ENCODE data around the gene DHRS11. TPM values are rescaled to one million over a fixed set of nuclear protein-coding genes. Genes with fewer than 3 reads are reported as not detected.
"Not testable (repeated sequence)": the region's sequence is repeated elsewhere in the genome, so short reads cannot be mapped to it uniquely, and the experiment has no call there.

Gene DHRS11
- total and polyA plus RNA-seq, 2 experiments from 2014 or later: 21.9 to 25.0 TPM

GRCh38 chr17:36600936-36601302, 9.2 kb downstream of the DHRS11 start:
- Histone ChIP-seq H3K4me3 (peak overlapping the region; percentile 61), H3K27ac (peak overlapping the region; percentile 17), H3K27me3 (no peaks in the 10 kb centered on the region), H3K36me3 (no peaks in the 10 kb centered on the region), H3K9me3 (ENCODE audit: low read depth) (no peaks in the 10 kb centered on the region), H3K4me1 (ENCODE audit: low read depth) (peaks cover 26% of the 10 kb centered on the region)
- TF ChIP-seq CTCF (IDR thresholded peaks at IDR 0.05; ENCODE audit: low read depth, low read length): no peak
- DNase-seq (ENCODE audit: low read depth in 1 of 2, low spot score in 1 of 2): no peak

- peaks cover 26% of the 10 kb centered on the region for H3K4me1 ChIP-seq (ENCODE audit: low read depth)
- peak within 1 kb of the TSS; percentile 17 for H3K27ac ChIP-seq
- H3K36me3 ChIP-seq: no peaks in the 10 kb centered on the region
These were observed 9.8 kb downstream of the DHRS11 start, which contains the start of gene MRM1 for GRCh38 chr17:36601303-36602029. Gene MRM1, plus strand, starts transcription at chr17:36601583. Its CDS starts 228 bp downstream, at chr17:36601811.

GRCh38 chr17:36602030-36602748, 10.5 kb downstream of the DHRS11 start:
- Histone ChIP-seq H3K27ac (no peak overlapping the region), H3K4me3 (peak overlapping the region; percentile 61), H3K4me1 (ENCODE audit: low read depth) (peaks cover 22% of the 10 kb centered on the region), H3K9me3 (ENCODE audit: low read depth) (no peaks in the 10 kb centered on the region), H3K27me3 (no peaks in the 10 kb centered on the region), H3K36me3 (no peaks in the 10 kb centered on the region)
- peak; percentile 17 to 18 for DNase-seq (ENCODE audit: low read depth in 1 of 2, low spot score in 1 of 2)
- TF ChIP-seq CTCF (IDR thresholded peaks at IDR 0.05; ENCODE audit: low read depth, low read length): no peak

More at GRCh38 chr17:36601303-36602029, 9.8 kb downstream of the DHRS11 start, which contains the start of gene MRM1:
- peak within 1 kb of the TSS; percentile 61 for H3K4me3 ChIP-seq
- DNase-seq (ENCODE audit: low read depth in 1 of 2, low spot score in 1 of 2): peak; percentile 92 to 94
- no peaks in the 10 kb centered on the region for H3K27me3 ChIP-seq
- TF ChIP-seq CTCF (IDR thresholded peaks at IDR 0.05; ENCODE audit: low read depth, low read length): peak; percentile 24
- H3K9me3 ChIP-seq (ENCODE audit: low read depth): no peaks in the 10 kb centered on the region

- TF ChIP-seq CTCF (IDR thresholded peaks at IDR 0.05; ENCODE audit: low read depth, low read length): peak; percentile 77
- Histone ChIP-seq H3K36me3 (no peaks in the 10 kb centered on the region), H3K9me3 (ENCODE audit: low read depth) (no peaks in the 10 kb centered on the region)
These were observed 11.3 kb downstream of the DHRS11 start for GRCh38 chr17:36602924-36603384.

GRCh38 chr17:36605028-36605427, 13.3 kb downstream of the DHRS11 start:
- H3K4me3 ChIP-seq; H3K27ac ChIP-seq; H3K36me3 ChIP-seq; H3K9me3 ChIP-seq (ENCODE audit: low read depth); DNase-seq (ENCODE audit: low read depth in 1 of 2, low spot score in 1 of 2); H3K27me3 ChIP-seq: not testable (repeated sequence)
- H3K4me1 ChIP-seq (ENCODE audit: low read depth): peaks cover 19% of the 10 kb centered on the region

More at GRCh38 chr17:36602924-36603384, 11.3 kb downstream of the DHRS11 start:
- Histone ChIP-seq H3K4me3 (no peak overlapping the region), H3K4me1 (ENCODE audit: low read depth) (peaks cover 19% of the 10 kb centered on the region), H3K27ac (no peak overlapping the region), H3K27me3 (no peaks in the 10 kb centered on the region)
- peak; percentile 70 to 76 for DNase-seq (ENCODE audit: low read depth in 1 of 2, low spot score in 1 of 2)

GRCh38 chr17:36608280-36608679, 16.6 kb downstream of the DHRS11 start:
- H3K9me3 ChIP-seq (ENCODE audit: low read depth): no peaks in the 10 kb centered on the region
- H3K27me3 ChIP-seq: no peaks in the 10 kb centered on the region
- H3K36me3 ChIP-seq: no peaks in the 10 kb centered on the region
- H3K4me3 ChIP-seq: no peak overlapping the region
- peaks cover 8% of the 10 kb centered on the region for H3K4me1 ChIP-seq (ENCODE audit: low read depth)
- no peak for TF ChIP-seq CTCF (IDR thresholded peaks at IDR 0.05; ENCODE audit: low read depth, low read length)
- no peak for DNase-seq (ENCODE audit: low read depth in 1 of 2, low spot score in 1 of 2)
- H3K27ac ChIP-seq: no peak overlapping the region
